ENCODE results near the gene PDIK1L. TPM values are rescaled to one million over a fixed set of nuclear protein-coding genes. Genes with fewer than 3 reads are reported as not detected.

The PDIK1L gene
- polyA plus RNA-seq, 3 donors = 1.7 to 2.7 (median 1.7) TPM

DNA sequence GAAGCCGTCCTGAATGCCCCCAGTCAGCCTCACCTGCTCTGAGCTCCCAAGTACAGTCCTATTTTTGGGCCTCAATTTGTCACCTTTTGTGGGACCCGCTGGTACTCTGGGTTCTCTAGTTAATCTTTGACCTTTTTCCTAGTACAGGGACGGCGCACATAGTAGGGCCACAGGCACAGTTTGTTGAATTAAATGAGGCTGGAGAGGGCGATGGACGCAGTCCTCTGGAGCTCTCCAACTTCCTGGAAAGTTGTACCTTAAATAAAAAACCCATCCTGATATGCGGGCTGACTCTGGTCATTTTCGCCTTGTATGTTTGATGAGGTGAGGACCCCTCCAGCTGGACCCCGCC is 52.0 kb downstream of the PDIK1L start:
- 45 to 66% (median 64%) methylated on average over 9 of the region's 9 CpGs for WGBS, 3 donors
- H3K27ac ChIP-seq (ENCODE audit: low read depth, low read length) = no peak overlapping the region

DNA sequence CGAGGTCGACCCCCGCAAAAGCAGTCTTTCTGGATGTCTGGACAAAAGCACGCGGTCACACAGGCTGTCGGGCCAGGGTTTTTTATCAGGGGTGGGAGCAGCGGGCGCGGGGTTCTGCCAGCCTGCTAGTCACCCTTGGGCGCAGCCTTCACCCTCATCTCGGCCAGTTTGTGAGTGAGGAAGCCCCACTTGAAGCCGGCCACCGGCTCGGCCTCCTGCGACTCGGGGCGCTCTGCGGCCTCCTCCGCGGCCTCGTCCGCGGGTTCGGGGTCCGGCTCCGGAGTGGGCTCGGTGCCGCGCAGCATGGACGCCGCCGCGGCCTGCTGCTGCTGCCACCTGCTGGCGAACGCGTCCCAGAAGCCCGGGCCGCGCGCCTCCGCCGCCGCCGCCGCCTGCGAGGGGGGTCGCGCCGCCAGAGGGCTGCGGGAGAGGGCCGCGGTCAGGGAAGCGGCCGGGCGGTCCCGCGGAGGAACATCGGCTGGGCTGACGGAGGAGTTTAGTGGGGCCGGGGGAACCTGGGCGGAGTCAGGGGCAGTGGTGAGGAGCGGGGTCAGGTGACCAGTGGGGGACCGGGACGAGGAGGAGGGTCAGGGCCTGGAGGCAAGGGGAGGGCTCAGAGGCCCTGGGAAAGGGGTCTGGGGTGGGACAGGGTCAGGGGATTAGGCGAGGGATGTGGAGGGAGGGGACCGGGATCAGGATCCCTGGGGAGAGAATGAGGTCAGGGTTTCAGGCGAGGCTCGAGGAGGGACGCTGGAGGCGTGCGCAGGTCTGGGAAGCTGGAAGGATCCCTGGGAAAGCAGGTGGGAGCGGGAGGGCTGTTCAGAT is 52.6 kb downstream of the PDIK1L start:
- H3K27ac ChIP-seq (ENCODE audit: low read depth, low read length) = no peak overlapping the region
- 10 to 13% (median 11%) methylated on average over 56 to 72 of the region's 72 CpGs for WGBS, 3 donors

DNA sequence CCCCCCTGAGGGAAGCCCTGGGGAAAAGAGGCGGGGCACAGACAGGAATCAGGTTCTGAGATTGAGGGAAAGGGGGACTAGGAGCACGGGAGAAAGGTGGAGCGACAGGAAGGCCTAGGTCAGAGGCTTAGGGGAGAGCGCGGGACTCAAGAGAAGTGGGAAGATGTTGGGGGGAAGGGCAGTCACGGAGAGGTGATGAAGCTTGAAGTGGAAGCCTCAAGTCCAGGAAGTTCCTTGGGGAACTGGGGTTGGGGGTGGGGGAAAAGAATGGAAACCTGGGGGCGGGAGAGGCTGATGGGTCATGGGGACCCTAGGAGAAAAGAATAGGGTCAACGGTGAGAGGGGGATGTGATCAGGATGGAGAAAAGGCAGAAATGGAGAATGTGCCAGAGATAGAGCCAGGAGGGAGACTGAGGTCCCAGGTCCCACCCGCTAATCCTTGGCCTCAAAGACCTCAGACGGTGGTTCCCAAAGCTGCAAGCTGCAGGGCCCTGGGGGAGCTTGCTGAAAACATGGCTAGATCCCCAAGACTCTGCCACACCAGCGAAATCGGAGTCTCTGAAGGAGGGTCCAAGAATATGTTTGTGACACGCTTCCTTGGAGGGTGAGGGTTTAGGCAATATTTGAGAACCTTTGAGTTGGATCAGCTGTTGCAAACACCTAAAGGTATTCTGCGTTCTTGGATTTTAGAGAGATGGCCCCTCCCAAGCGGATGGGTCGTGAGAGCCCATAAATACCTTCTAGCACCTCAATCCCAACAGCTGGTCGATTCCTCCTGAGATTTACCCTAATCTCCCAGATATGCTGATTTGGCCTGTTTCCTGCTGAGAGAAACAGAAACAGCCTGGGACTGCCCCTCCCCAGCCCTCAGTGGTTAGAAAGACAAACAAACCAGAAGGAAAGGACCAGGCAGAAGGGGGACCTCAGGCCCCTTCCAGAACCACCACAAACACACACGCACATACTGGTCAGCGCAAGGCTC is 53.5 kb downstream of the PDIK1L start:
- no peak overlapping the region for H3K27ac ChIP-seq (ENCODE audit: low read depth, low read length)
- 67 to 72% (median 70%) methylated on average over 19 of the region's 19 CpGs for WGBS, 3 donors

DNA sequence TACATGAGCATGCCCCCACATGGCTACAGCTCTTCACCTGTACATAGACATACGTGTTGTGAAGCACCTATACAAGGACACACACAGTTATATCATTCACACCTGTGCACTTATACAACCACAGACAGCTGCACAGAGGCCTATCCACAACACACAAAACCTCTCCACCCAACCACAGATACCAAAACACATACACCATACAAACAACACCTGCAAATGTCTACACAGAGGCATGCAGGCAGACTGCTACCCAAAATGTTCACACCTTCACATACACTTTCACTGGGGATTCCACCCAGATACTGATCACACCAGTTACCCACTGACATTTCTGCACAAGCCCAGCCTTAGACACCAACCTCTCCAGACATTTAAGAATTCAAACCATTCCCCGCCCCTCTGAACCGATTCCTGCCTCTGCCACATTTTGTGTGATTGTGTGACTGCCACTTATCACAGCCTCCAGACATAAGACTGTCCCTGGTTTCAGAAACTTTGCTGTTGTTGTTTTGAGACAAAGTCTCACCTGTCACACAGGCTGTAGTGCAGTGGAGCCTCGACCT is 55.2 kb downstream of the PDIK1L start:
- WGBS, 3 donors = 76 to 86% (median 80%) methylated on average over 4 of the region's 4 CpGs

GRCh38 chr1:26168410-26169197 is 57.0 kb downstream of the PDIK1L start, which contains the start of gene C1orf232:
Gene C1orf232, minus strand, starts transcription at chr1:26168963. Its CDS starts 464 bp downstream, at chr1:26168499.
- WGBS, 3 donors = 69 to 73% (median 69%) methylated on average over 5 of the region's 5 CpGs
- H3K27ac ChIP-seq (ENCODE audit: low read depth, low read length) = no peak within 1 kb of the TSS

More for the DNA sequence above, 55.2 kb downstream of the PDIK1L start:
- no peak overlapping the region for H3K27ac ChIP-seq (ENCODE audit: low read depth, low read length)

GRCh38 chr1:26169198-26169554 is 57.6 kb downstream of the PDIK1L start:
- H3K27ac ChIP-seq (ENCODE audit: low read depth, low read length) = no peak overlapping the region
- 45 to 60% (median 57%) methylated on average over 4 of the region's 4 CpGs for WGBS, 3 donors

- H3K27ac ChIP-seq (ENCODE audit: low read depth, low read length) = no peak within 1 kb of the TSS
- WGBS, 3 donors = 1% methylated on average over 62 to 76 of the region's 76 CpGs
These were observed 58.2 kb downstream of the PDIK1L start, which contains the start of gene ZNF593 for GRCh38 chr1:26169669-26170471. Gene ZNF593, plus strand, starts transcription at chr1:26169908. Its CDS starts 76 bp downstream, at chr1:26169984.

DNA sequence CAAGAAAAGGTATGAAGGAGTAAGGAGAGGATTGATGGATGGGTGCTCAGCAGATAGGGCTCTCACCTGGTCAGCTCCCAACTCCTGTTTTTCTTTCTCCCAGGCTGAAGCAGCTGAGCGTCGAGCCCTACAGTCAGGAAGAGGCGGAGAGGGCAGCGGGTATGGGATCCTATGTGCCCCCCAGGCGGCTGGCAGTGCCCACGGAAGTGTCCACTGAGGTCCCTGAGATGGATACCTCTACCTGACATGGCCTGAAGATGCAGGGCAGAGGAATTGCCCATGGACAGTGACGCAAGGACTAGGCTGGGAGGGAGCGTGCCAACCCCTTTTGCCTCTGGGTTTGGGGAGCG is 58.8 kb downstream of the PDIK1L start:
- H3K27ac ChIP-seq (ENCODE audit: low read depth, low read length) = no peak overlapping the region
- 51 to 69% (median 67%) methylated on average over 9 of the region's 9 CpGs for WGBS, 3 donors

DNA sequence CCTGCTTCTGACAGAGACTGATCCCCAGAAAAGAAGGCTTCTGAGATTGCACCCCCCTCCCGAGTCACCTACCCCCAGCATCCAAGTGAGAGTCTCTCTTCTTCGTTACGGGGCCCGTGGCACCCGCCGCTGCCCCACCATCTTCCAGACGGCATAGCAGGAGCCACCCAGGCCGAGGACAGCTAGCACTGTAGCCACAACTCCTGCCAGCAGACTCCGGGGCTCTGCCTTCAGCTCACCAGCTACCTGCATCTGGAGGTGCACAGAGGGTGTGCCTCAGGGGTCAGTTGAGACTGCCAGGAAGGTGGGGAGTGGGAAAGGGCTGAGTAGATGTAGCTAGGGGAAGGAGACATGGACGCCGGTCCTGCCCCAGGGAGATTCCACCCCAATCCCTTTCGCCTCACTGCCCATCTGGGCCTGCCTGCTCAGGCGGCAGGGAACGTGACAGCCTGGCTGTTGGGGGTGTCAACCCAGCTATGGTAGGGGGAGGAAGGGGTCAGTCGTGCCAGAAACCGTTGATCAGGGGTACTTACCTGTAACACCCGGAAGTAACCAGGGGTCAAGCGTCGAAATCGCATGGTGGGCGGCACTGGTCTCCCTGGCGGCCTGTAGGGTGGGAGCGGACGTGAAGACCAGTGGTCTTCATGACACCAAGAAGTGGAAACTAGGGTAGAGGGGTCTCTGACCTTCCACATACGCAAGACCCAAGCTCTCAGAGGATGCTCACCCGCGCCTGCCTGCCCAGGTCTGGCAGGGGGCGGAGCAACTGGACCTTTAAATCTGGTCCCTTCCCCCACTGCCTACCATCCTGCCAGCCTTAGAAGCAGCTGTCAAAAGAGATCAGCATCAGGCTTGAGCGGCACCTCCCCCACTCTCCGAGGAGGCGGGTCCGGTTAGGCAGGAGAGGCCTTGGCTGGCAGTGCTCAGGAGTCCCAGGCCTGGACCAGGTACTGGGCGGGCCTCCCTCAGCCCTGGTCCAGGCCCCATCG is 59.8 kb downstream of the PDIK1L start, which contains the start of gene ZNF593OS:
ZNF593OS (minus strand) TSS at position 749 of the 989 bp plus-strand sequence; CDS start at position 578, 171 bp downstream.
- no peak within 1 kb of the TSS for H3K27ac ChIP-seq (ENCODE audit: low read depth, low read length)
- 92 to 95% (median 93%) methylated on average over 34 of the region's 34 CpGs for WGBS, 3 donors

Other genes with a start within 250 kb of the PDIK1L start
- gene PAQR7, start 236.1 kb upstream of the PDIK1L start, polyA plus RNA-seq = 1 to 10 TPM; 2.5 to 3.5 (median 2.9) TPM
- 10 to 100 TPM in 2 of 3 donors, 1 to 10 TPM in 1; 9.8 to 46.1 (median 23.4) TPM for gene STMN1, start 205.4 kb upstream of the PDIK1L start, polyA plus RNA-seq
- 1 to 10 TPM; 4.3 to 9.8 (median 4.9) TPM for gene PAFAH2, start 113.8 kb upstream of the PDIK1L start, polyA plus RNA-seq
- gene EXTL1, start 90.0 kb upstream of the PDIK1L start, polyA plus RNA-seq = under 1 TPM; 0.04 to 0.34 (median 0.09) TPM
- gene SLC30A2, start 65.7 kb upstream of the PDIK1L start, polyA plus RNA-seq = 10 to 100 TPM in 1 of 3 donors, under 1 TPM in 1, not detected in 1; 0.07 to 99.7 TPM
- under 1 TPM; 0.11 to 0.67 (median 0.12) TPM for gene TRIM63, start 44.2 kb upstream of the PDIK1L start, polyA plus RNA-seq
- gene FAM110D, start 47.3 kb downstream of the PDIK1L start, polyA plus RNA-seq = 10 to 100 TPM in 2 of 3 donors, 1 to 10 TPM in 1; 1.5 to 13.4 (median 13.3) TPM
- not detected for gene C1orf232, start 57.1 kb downstream of the PDIK1L start, polyA plus RNA-seq
- gene ZNF593, start 58.1 kb downstream of the PDIK1L start, polyA plus RNA-seq = 10 to 100 TPM; 58.4 to 94.6 (median 80.4) TPM
- under 1 TPM in 2 of 3 donors, not detected in 1; 0.32 to 0.61 TPM for gene ZNF593OS, start 60.0 kb downstream of the PDIK1L start, polyA plus RNA-seq
- gene CNKSR1, start 65.7 kb downstream of the PDIK1L start, polyA plus RNA-seq = 10 to 100 TPM in 1 of 3 donors, 1 to 10 TPM in 2; 1.1 to 13.7 (median 1.3) TPM
- gene CATSPER4, start 78.8 kb downstream of the PDIK1L start, polyA plus RNA-seq = not detected
- gene CEP85, start 122.4 kb downstream of the PDIK1L start, polyA plus RNA-seq = 1 to 10 TPM; 1.3 to 3.3 (median 1.9) TPM
- 100 to 1,000 TPM in 2 of 3 donors, 10 to 100 TPM in 1; 54.1 to 269 (median 154) TPM for gene SH3BGRL3, start 168.3 kb downstream of the PDIK1L start, polyA plus RNA-seq
- 10 to 100 TPM; 13.1 to 19.1 (median 16.9) TPM for gene UBXN11, start 194.8 kb downstream of the PDIK1L start, polyA plus RNA-seq
- 10 to 100 TPM; 15.8 to 27.6 (median 20.2) TPM for gene CD52, start 206.1 kb downstream of the PDIK1L start, polyA plus RNA-seq
- gene CRYBG2, start 242.3 kb downstream of the PDIK1L start, polyA plus RNA-seq = under 1 TPM in 2 of 3 donors, not detected in 1; 0.14 to 0.18 TPM

Data from adipose tissue (tissue), 3 donors.